Heart left ventricle (tissue), 16 donors: Measurements from ENCODE around the gene RNLS. TPM values are rescaled to one million over a fixed set of nuclear protein-coding genes. Genes with fewer than 3 reads are reported as not detected.

Experiments used
- ATAC-seq, 4 donors: fragments of 200-7000 bp; cut with Tn5 transposase; one replicate each; pipeline ENCODE4 v1.9.1; 2020 to 2022; ENCODE audit warnings: moderate library complexity in 4 of 4, mild to moderate bottlenecking in 3 of 4, moderate number of reproducible peaks in 1 of 4
- DNase-seq, 5 donors: peaks; one replicate each; pipeline ENCODE4 v3.0.0-alpha.2; 2020
- H3K27ac ChIP-seq, 12 donors: fragments of 200-600 bp; sonication (generic) in 4 of 12; one replicate each; pipeline versions ENCODE4 v1.5.0 to v1.8.0; 2016 to 2022; ENCODE audit warnings: mild to moderate bottlenecking in 2 of 12
- H3K27me3 ChIP-seq, 9 donors: fragments of 200-600 bp; sonication (generic) in 2 of 9; one replicate each; pipeline versions ENCODE4 v1.5.1 to v1.8.0; 2016 to 2022; ENCODE audit warnings: mild to moderate bottlenecking in 3 of 9
- H3K36me3 ChIP-seq, 9 donors: fragments of 200-600 bp; sonication (generic) in 2 of 9; one replicate each; pipeline versions ENCODE4 v1.5.0 to v1.8.0; 2018 to 2022; ENCODE audit warnings: mild to moderate bottlenecking in 2 of 9
- H3K4me1 ChIP-seq, 12 donors: fragments of 200-600 bp; sonication (generic) in 4 of 12; one replicate each; pipeline versions ENCODE4 v1.5.0 to v1.8.0; 2016 to 2022; ENCODE audit warnings: mild to moderate bottlenecking in 3 of 12
- H3K4me3 ChIP-seq, 12 donors: fragments of 200-600 bp; sonication (generic) in 4 of 12; one replicate each; pipeline versions ENCODE4 v1.5.0 to v1.8.0; 2017 to 2022; ENCODE audit warnings: mild to moderate bottlenecking in 9 of 12, moderate library complexity in 4 of 12
- H3K9me3 ChIP-seq, 12 donors: fragments of 200-600 bp; sonication (generic) in 4 of 12; one replicate each; pipeline versions ENCODE4 v1.5.0 to v1.8.0; 2016 to 2022; ENCODE audit warnings: mild to moderate bottlenecking in 1 of 12
- CTCF ChIP-seq, 12 donors: fragments of 200-600 bp; sonication (generic) in 4 of 12; IDR thresholded peaks; one replicate each; pipeline versions ENCODE4 v1.5.0 to v1.8.0; 2018 to 2022; ENCODE audit warnings: antibody characterized with exemption in 12 of 12, mild to moderate bottlenecking in 5 of 12
- POLR2A ChIP-seq, 2 donors: fragments of 450-650 bp; IDR thresholded peaks; one replicate each; pipeline ENCODE4 v1.6.1; 2017; ENCODE audit warnings: antibody characterized with exemption in 2 of 2, mild to moderate bottlenecking in 2 of 2, moderate library complexity in 2 of 2
- WGBS, 4 donors: extraction: QIAGEN DNeasy Blood & Tissue Kit in 2 of 4; methylation state at CpG; one replicate each; pipeline versions ENCODE4 v1.1.5 to v1.1.7; 2013 to 2018; 5-methylcytosine and 5-hydroxymethylcytosine counted together
- intact Hi-C, 10 donors: fragments of 100-400 bp; cut with DNase I; formaldehyde crosslinking; loops; one replicate each; pipeline versions ENCODE4 v1.11.1 to v1.14.2; 2022
- polyA plus RNA-seq, 2 donors: library from polyadenylated mRNA; stranded (reverse); fragments of 200-250 nt; gene quantifications; one replicate each; pipeline ENCODE4 v1.2.3, GENCODE V29; 2013
- total RNA-seq, 9 donors: library from RNA; depleted of rRNA in 2 of 9; stranded (reverse); fragments of >200 nt in 2 of 9; fragmentation: NEBNext Ultra II Directional in 3 of 9; extraction: Animal tissue kit (Norgen Biotek cat#: 25700) in 3 of 9; gene quantifications; one replicate each; pipeline versions ENCODE4 v1.1.0 to v1.2.4, GENCODE V29; 2016 to 2023
- donor health status: ischemic (EF 13 %, LVEDD 7.1; RV severe dilation, severe dysfunction).
- donor health status: healthy with polysubstance abuse.
- donor health status: DM: no; HTN: yes; CAD: no.
- donor health status: DM: no; HTN: no; CAD: no.
- donor health status: ischemic (EF 25% LVEDD 6.9; RV normal size, moderate dysfunction).
- donor health status: ischemic (EF 25% LVEDD 5.7; RV mildly dilated, moderate dysfunction).
- donor health status: healthy.
- donor health status: DM: yes; HTN: yes; CAD: no.
- donor health status: ischemic (EF 35%, LVEDD 5.7; RV mildly dilated, moderate dysfunction).
- donor health status: nonischemic (EF 11% LVEDD 7.7; RV severe dilation, severe dysfunction).
- donor health status: DM: yes; HTN: yes; CAD: no.
- donor health status: PGD.
- donor health status: ischemic (EF 29% LVEDD 5.4; RV normal size, mild dysfunction).
- donor health status: nonischemic (EF 23%, LVEDD 6.1; RV moderate dilation, normal function).

Gene RNLS
- total and polyA plus RNA-seq, 11 donors = 6.6 to 30.7 (median 15.1) TPM

DNA sequence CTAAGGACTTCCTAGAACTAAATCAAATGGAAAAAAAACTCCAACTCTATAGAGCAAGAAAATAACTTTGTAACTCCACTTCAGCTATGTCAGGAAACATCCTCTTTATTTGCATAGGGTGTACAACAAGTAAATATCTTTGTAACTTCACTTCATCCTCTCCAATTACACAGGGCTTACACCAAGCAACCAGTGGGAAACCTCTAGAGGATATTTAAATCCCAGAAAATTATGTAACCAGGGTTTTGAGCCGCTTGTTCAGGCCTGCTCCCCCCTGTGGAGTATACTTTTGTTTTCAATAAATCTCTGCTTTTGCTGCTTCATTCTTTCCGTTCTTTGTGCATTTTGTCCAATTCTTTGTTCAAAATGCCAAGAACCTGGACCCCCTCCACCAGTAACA, 25.7 kb upstream of the RNLS start:
- H3K4me1 ChIP-seq = no peaks in the 10 kb centered on the region
- H3K9me3 ChIP-seq = no peaks in the 10 kb centered on the region
- no peak for TF ChIP-seq CTCF (IDR thresholded peaks at IDR 0.05)
- no peak for TF ChIP-seq POLR2A (IDR thresholded peaks at IDR 0.05)
- H3K27ac ChIP-seq = no peak overlapping the region
- no peaks in the 10 kb centered on the region for H3K36me3 ChIP-seq
- DNase-seq (no peak), ATAC-seq (no peak)
- no peak overlapping the region for H3K4me3 ChIP-seq
- 69 to 81% (median 75%) methylated on average over 2 of the region's 2 CpGs for WGBS, 4 donors
- intact Hi-C loops = no loop called here
- H3K27me3 ChIP-seq = no peaks in the 10 kb centered on the region

- ATAC-seq = no peak
Observed at GRCh38 chr10:88608052-88608732, 25.1 kb upstream of the RNLS start.

GRCh38 chr10:88598055-88598454, 14.9 kb upstream of the RNLS start:
- Histone ChIP-seq H3K27ac (no peak overlapping the region), H3K4me1 (no peaks in the 10 kb centered on the region), H3K9me3 (peaks cover 0 to 12% (median 0%) of the 10 kb centered on the region in 12 donors), H3K27me3 (no peaks in the 10 kb centered on the region), H3K4me3 (no peak overlapping the region), H3K36me3 (no peaks in the 10 kb centered on the region)
- intact Hi-C loops = no loop called here
- DNase-seq (no peak), ATAC-seq (no peak)
- TF ChIP-seq CTCF (IDR thresholded peaks at IDR 0.05) = no peak
- no peak for TF ChIP-seq POLR2A (IDR thresholded peaks at IDR 0.05)
- 78 to 83% (median 82%) methylated on average over 1 of the region's 1 CpG for WGBS, 4 donors

More at GRCh38 chr10:88608052-88608732, 25.1 kb upstream of the RNLS start:
- Histone ChIP-seq H3K4me1 (no peaks in the 10 kb centered on the region), H3K4me3 (no peak overlapping the region), H3K36me3 (no peaks in the 10 kb centered on the region), H3K9me3 (no peaks in the 10 kb centered on the region), H3K27ac (no peak overlapping the region), H3K27me3 (no peaks in the 10 kb centered on the region)
- intact Hi-C loops = no loop called here
- no peak for DNase-seq
- WGBS, 4 donors = 74 to 75% (median 75%) methylated on average over 6 of the region's 6 CpGs
- TF ChIP-seq CTCF (IDR thresholded peaks at IDR 0.05) (no peak), POLR2A (IDR thresholded peaks at IDR 0.05) (no peak)

DNA sequence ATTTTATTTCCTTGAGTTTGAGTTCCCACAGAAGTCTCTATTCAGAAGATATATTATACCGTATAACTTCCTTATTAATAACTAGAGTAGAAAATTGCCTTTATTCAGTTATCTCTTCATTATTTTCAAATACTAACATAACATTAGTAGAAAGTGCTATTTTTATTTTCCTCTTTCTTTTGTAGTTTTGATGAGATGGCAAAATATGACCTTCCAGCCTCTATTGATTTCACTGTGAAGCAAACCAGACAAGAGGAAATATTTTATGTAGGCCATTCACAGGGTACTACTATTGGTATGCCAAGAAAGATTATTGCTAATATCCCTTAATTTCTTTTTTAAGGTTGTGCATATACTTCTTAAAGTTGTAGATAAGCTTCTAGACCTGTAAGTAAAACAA, 11.4 kb upstream of the RNLS start:
- no peak for DNase-seq
- Histone ChIP-seq H3K4me3 (no peak overlapping the region), H3K4me1 (no peaks in the 10 kb centered on the region), H3K27me3 (no peaks in the 10 kb centered on the region), H3K27ac (no peak overlapping the region), H3K36me3 (no peaks in the 10 kb centered on the region), H3K9me3 (no peaks in the 10 kb centered on the region)
- no peak for ATAC-seq
- WGBS, 4 donors = 94 to 99% (median 96%) methylated on average over 1 of the region's 1 CpG
- intact Hi-C loops = no loop called here
- no peak for TF ChIP-seq CTCF (IDR thresholded peaks at IDR 0.05)
- no peak for TF ChIP-seq POLR2A (IDR thresholded peaks at IDR 0.05)
